Activated CD4-positive, alpha-beta T cell treated with anti-CD3 and anti-CD28 coated beads for 36 hours (primary cell): ENCODE results near the gene OR6Q1. TPM values are rescaled to one million over a fixed set of nuclear protein-coding genes. Genes with fewer than 3 reads are reported as not detected.
"Not testable (repeated sequence)": the region's sequence is repeated elsewhere in the genome, so short reads cannot be mapped to it uniquely, and the experiment has no call there.

Experiments used
- ATAC-seq: fragments of 200-7000 bp; cut with Tn5 transposase; one replicate; pipeline ENCODE4 v1.10.0; 2021; ENCODE audit warnings: mild to moderate bottlenecking, moderate library complexity
- CTCF ChIA-PET: fragments of 350-600 bp; sonication (Branson Sonifier 250); formaldehyde crosslinking; loops from one replicate; lab custom pipeline; 2021; ENCODE audit warnings: antibody characterized with exemption; lab: Charles Lee
- POLR2A ChIA-PET: fragments of 350-600 bp; sonication (Branson Sonifier 250); formaldehyde crosslinking; loops from one replicate; lab custom pipeline; 2021; ENCODE audit warnings: antibody characterized with exemption, inconsistent platforms; lab: Charles Lee
- DNase-seq: peaks from one replicate; pipeline ENCODE4 v3.0.0-alpha.2; 2020
- H3K27ac Mint-ChIP-seq: one replicate; pipeline ENCODE4 v1.8.0; 2021; ENCODE audit warnings: mixed read lengths
- H3K27me3 Mint-ChIP-seq: one replicate; pipeline ENCODE4 v1.8.0; 2021; ENCODE audit warnings: mixed read lengths
- H3K36me3 Mint-ChIP-seq: one replicate; pipeline ENCODE4 v1.8.0; 2021; ENCODE audit warnings: low read depth, mixed read lengths
- H3K4me1 Mint-ChIP-seq: one replicate; pipeline ENCODE4 v1.8.0; 2021; ENCODE audit warnings: mixed read lengths
- H3K4me3 Mint-ChIP-seq: one replicate; pipeline ENCODE4 v1.8.0; 2021; ENCODE audit warnings: mild to moderate bottlenecking, moderate library complexity, mixed read lengths
- H3K9me3 Mint-ChIP-seq: one replicate; pipeline ENCODE4 v1.8.0; 2021; ENCODE audit warnings: low read depth, mixed read lengths
- intact Hi-C, 2 experiments: fragments of 100-400 bp; cut with DNase I in 1 of 2; cut with micrococcal nuclease in 1 of 2; formaldehyde crosslinking; loops; one replicate each; pipeline versions ENCODE4 v1.14.2 to v1.15.1; 2022 to 2024; cut with DNase I, micrococcal nuclease
- total RNA-seq, 2 experiments: library from RNA; stranded (reverse); gene quantifications; one replicate each; pipeline ENCODE4 v1.2.3, GENCODE V29; 2021

The OR6Q1 gene
- not detected for total RNA-seq

DNA sequence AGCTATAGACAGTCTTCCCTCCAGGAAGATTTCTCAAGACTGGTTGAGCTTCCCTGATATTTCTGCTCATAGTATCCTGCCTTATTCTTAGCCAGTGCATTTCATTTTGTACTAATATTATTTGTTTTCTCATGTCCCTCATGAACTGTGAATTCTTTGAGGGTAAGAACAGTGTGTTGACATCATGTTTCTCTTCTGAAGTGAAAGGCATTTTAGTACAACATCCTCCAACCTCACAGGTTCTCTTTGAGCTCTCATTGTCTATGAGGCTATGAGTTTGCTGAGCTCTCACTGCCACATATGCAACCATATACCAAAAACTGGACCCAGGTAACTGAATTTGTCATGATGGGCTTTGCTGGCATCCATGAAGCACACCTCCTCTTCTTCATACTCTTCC is at the start of gene OR6Q1:
Gene OR6Q1 (plus strand): TSS at position 301 of the 400 bp plus-strand sequence. CDS start 0 bp downstream, at position 301.
- no peak for ATAC-seq
- no peak within 1 kb of the TSS for H3K27ac Mint-ChIP-seq
- CTCF ChIA-PET, result no interaction called here

GRCh38 chr11:57981536-57981935 is 49.2 kb upstream of the OR6Q1 start:
- CTCF ChIA-PET, result no interaction called here
- H3K36me3 Mint-ChIP-seq, result no peaks in the 10 kb centered on the region
- ATAC-seq (no peak), DNase-seq (no peak)
- POLR2A ChIA-PET, result interaction anchor here (0.6 kb wide), 1 partner anchor 274 kb away, joined by 8 read pairs; no protein-coding TSS in a partner anchor
- intact Hi-C loops, result no loop called here
- no peak overlapping the region for H3K4me3 Mint-ChIP-seq
- H3K4me1 Mint-ChIP-seq, result no peaks in the 10 kb centered on the region
- peaks cover 17% of the 10 kb centered on the region for H3K27me3 Mint-ChIP-seq
- H3K27ac Mint-ChIP-seq, result no peak overlapping the region
- H3K9me3 Mint-ChIP-seq, result no peaks in the 10 kb centered on the region

More for the DNA sequence above, at the start of gene OR6Q1:
- H3K4me1 Mint-ChIP-seq, result no peaks in the 10 kb centered on the region
- H3K36me3 Mint-ChIP-seq, result no peaks in the 10 kb centered on the region
- H3K4me3 Mint-ChIP-seq, result no peak within 1 kb of the TSS
- POLR2A ChIA-PET, result no interaction called here
- H3K9me3 Mint-ChIP-seq, result no peaks in the 10 kb centered on the region
- H3K27me3 Mint-ChIP-seq, result peaks cover 11% of the 10 kb centered on the region
- no peak for DNase-seq
- intact Hi-C loops, result loop anchor here in 1 of 2 experiments (10.0 kb wide), 1 partner anchor 54 kb away; no protein-coding TSS in a partner anchor

DNA sequence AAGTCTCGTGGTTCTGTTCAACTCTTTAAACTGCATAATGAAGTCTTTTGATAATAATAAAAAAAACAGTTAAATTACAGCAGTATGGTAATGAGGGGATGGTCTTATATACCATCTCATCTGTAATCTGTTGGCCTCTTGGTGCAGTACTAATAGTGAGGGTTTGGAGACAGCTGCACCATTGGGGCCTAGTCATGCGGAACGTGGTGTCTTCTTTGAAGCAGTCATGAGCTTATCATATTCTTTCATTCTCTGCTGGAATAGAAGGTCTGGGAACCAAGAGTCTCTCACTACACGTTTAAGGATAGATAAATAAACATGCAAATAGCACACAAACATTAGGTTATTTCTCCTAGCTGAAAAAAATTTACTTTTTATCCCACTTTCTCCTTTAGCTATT is 48.0 kb upstream of the OR6Q1 start:
- intact Hi-C loops, result no loop called here
- no peak overlapping the region for H3K27ac Mint-ChIP-seq

GRCh38 chr11:57983191-57983590 is 47.6 kb upstream of the OR6Q1 start:
- ATAC-seq, result no peak
- Mint-ChIP-seq H3K4me1 (no peaks in the 10 kb centered on the region), H3K36me3 (no peaks in the 10 kb centered on the region), H3K9me3 (no peaks in the 10 kb centered on the region), H3K4me3 (no peak overlapping the region), H3K27me3 (peaks cover 18% of the 10 kb centered on the region), H3K27ac (no peak overlapping the region)
- CTCF ChIA-PET, result interaction anchor here (0.6 kb wide), 1 partner anchor 349 kb away, joined by 3 read pairs; no protein-coding TSS in a partner anchor
- POLR2A ChIA-PET, result no interaction called here
- no peak for DNase-seq
- intact Hi-C loops, result no loop called here

More for the DNA sequence above, 48.0 kb upstream of the OR6Q1 start:
- ATAC-seq (no peak), DNase-seq (no peak)
- ChIA-PET POLR2A (no interaction called here), CTCF (interaction anchor here (0.6 kb wide), 1 partner anchor 349 kb away, joined by 3 read pairs; no protein-coding TSS in a partner anchor)
- peaks cover 18% of the 10 kb centered on the region for H3K27me3 Mint-ChIP-seq
- no peaks in the 10 kb centered on the region for H3K4me1 Mint-ChIP-seq
- no peak overlapping the region for H3K4me3 Mint-ChIP-seq
- H3K36me3 Mint-ChIP-seq, result no peaks in the 10 kb centered on the region
- H3K9me3 Mint-ChIP-seq, result no peaks in the 10 kb centered on the region

GRCh38 chr11:57999523-57999922 is 31.2 kb upstream of the OR6Q1 start:
- H3K4me3 Mint-ChIP-seq, intact Hi-C loops, DNase-seq, POLR2A ChIA-PET, H3K36me3 Mint-ChIP-seq, H3K4me1 Mint-ChIP-seq, CTCF ChIA-PET, H3K27ac Mint-ChIP-seq, ATAC-seq, H3K9me3 Mint-ChIP-seq: not testable (repeated sequence)
- peaks cover 12% of the 10 kb centered on the region for H3K27me3 Mint-ChIP-seq

DNA sequence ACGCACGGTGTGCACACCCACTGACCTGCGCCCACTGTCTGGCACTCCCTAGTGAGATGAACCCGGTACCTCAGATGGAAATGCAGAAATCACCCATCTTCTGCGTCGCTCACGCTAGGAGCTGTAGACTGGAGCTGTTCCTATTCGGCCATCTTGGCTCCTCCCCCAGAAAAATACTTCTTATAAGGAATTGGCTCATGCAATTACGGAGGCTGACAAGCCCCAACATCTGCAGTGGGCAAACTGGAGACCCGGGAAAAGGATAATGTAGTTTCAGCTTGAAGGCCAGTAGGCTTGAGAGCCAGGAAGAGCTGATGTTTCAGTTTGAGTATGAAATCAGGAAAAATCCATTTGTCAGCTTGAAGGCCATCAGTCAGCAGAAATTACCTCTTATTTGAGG is 30.7 kb upstream of the OR6Q1 start:
- H3K27ac Mint-ChIP-seq, H3K4me3 Mint-ChIP-seq, H3K9me3 Mint-ChIP-seq, DNase-seq, CTCF ChIA-PET, POLR2A ChIA-PET, intact Hi-C loops, H3K4me1 Mint-ChIP-seq, ATAC-seq, H3K36me3 Mint-ChIP-seq: not testable (repeated sequence)
- H3K27me3 Mint-ChIP-seq, result peaks cover 15% of the 10 kb centered on the region

GRCh38 chr11:58000699-58001098 is 30.1 kb upstream of the OR6Q1 start:
- Mint-ChIP-seq H3K9me3 (no peaks in the 10 kb centered on the region), H3K27ac (no peak overlapping the region), H3K4me3 (no peak overlapping the region), H3K4me1 (peaks cover 4% of the 10 kb centered on the region), H3K36me3 (no peaks in the 10 kb centered on the region), H3K27me3 (peaks cover 19% of the 10 kb centered on the region)
- DNase-seq, result no peak
- intact Hi-C loops, result no loop called here
- POLR2A ChIA-PET, result no interaction called here
- no peak for ATAC-seq
- CTCF ChIA-PET, result no interaction called here

GRCh38 chr11:58003036-58003435 is 27.7 kb upstream of the OR6Q1 start:
- no peak for ATAC-seq
- Mint-ChIP-seq H3K4me1 (peaks cover 4% of the 10 kb centered on the region), H3K27ac (no peak overlapping the region), H3K9me3 (no peaks in the 10 kb centered on the region), H3K4me3 (no peak overlapping the region), H3K36me3 (no peaks in the 10 kb centered on the region), H3K27me3 (peaks cover 20% of the 10 kb centered on the region)
- intact Hi-C loops, result no loop called here
- DNase-seq, result no peak
- ChIA-PET POLR2A (no interaction called here), CTCF (no interaction called here)

DNA sequence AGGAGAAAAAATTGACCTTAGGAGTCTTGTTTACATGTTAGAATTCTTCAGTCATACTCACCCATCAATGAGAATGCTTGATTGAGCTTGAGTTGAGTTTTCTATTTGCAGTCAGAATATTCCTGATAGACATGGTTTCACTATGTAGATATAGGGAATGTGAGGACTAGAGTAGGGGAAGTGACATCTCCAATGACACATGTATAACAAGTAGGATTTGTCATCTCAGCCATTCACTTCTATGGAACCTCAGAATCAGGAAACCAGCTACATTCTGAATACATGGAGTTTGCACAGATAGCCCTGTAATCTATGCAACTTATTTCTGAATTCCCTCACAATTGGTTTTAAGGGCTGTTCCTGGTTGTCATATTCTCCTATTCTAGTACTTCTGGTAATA is 27.2 kb upstream of the OR6Q1 start:
- no peak for DNase-seq
- intact Hi-C loops, result no loop called here
- H3K27me3 Mint-ChIP-seq, result peaks cover 20% of the 10 kb centered on the region
- no peak overlapping the region for H3K4me3 Mint-ChIP-seq
- no peak overlapping the region for H3K27ac Mint-ChIP-seq
- H3K36me3 Mint-ChIP-seq, result no peaks in the 10 kb centered on the region
- POLR2A ChIA-PET, result no interaction called here
- CTCF ChIA-PET, result no interaction called here
- no peaks in the 10 kb centered on the region for H3K9me3 Mint-ChIP-seq
- ATAC-seq, result no peak
- H3K4me1 Mint-ChIP-seq, result peaks cover 4% of the 10 kb centered on the region

GRCh38 chr11:58004664-58005063 is 26.1 kb upstream of the OR6Q1 start:
- Mint-ChIP-seq H3K27ac (no peak overlapping the region), H3K4me1 (peaks cover 4% of the 10 kb centered on the region), H3K4me3 (no peak overlapping the region), H3K27me3 (peaks cover 20% of the 10 kb centered on the region), H3K36me3 (no peaks in the 10 kb centered on the region), H3K9me3 (no peaks in the 10 kb centered on the region)
- ChIA-PET CTCF (no interaction called here), POLR2A (interaction anchor here (0.8 kb wide), 1 partner anchor 961 kb away, joined by 3 read pairs; no protein-coding TSS in a partner anchor)
- no peak for ATAC-seq
- no peak for DNase-seq
- intact Hi-C loops, result no loop called here

DNA sequence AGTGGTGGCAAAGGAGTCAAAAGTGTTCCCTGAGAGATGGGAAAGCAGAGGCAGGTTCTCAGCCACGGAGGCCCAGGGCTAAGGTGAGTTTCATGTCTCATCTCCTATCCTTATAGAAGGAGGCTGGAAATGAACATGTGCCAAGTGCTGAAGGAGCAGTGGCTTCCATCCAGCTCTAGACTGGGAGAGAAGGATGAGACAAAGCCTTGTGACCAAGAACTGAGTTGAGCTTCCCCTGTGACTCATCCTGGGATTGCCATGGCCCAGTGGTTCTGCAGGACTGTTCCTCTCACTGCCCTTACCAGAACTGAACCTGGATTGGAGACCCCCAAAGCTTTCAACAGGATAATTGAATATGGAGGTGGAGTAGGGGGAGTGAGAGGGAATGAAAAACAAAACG is 23.8 kb upstream of the OR6Q1 start:
- Mint-ChIP-seq H3K9me3 (no peaks in the 10 kb centered on the region), H3K36me3 (no peaks in the 10 kb centered on the region), H3K27me3 (peaks cover 20% of the 10 kb centered on the region), H3K4me1 (peaks cover 4% of the 10 kb centered on the region), H3K4me3 (no peak overlapping the region), H3K27ac (no peak overlapping the region)
- DNase-seq, result no peak
- ChIA-PET CTCF (interaction anchor here (0.6 kb wide), 1 partner anchor 479 kb away, joined by 3 read pairs; no protein-coding TSS in a partner anchor), POLR2A (no interaction called here)
- no peak for ATAC-seq
- intact Hi-C loops, result no loop called here

DNA sequence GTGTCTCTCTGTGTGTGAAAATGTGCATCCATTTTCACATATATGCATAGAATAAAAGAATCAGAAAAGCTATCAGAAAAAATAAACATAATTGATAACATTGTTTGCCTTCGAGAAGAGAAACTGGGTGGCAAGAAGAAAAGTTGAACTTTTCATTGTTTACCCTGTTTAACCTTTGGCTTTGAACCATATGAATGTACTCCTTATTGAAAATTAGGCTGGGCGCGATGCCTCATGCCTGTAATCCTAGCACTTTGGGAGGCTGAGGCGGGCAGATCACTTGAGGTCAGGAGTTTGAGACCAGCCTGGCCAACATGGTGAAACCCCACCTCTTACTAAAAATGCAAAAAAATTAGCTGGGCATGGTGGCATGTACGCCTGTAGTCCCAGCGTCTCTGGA is 19.0 kb upstream of the OR6Q1 start:
- no peak overlapping the region for H3K4me3 Mint-ChIP-seq
- intact Hi-C loops, result no loop called here
- no peak overlapping the region for H3K27ac Mint-ChIP-seq
- no peaks in the 10 kb centered on the region for H3K36me3 Mint-ChIP-seq
- ChIA-PET CTCF (no interaction called here), POLR2A (no interaction called here)
- H3K9me3 Mint-ChIP-seq, result no peaks in the 10 kb centered on the region
- DNase-seq (no peak), ATAC-seq (no peak)
- peaks cover 3% of the 10 kb centered on the region for H3K27me3 Mint-ChIP-seq
- H3K4me1 Mint-ChIP-seq, result no peaks in the 10 kb centered on the region
